SK-N-SH treated with all-trans-retinoic acid at 6 μM for 48 hours (cell line): ENCODE measurements around the gene CXCR1.

Experiments
- ATAC-seq: fragments of 200-7000 bp; cut with Tn5 transposase; 3 replicates; pipeline ENCODE4 v1.9.1; 2020; ENCODE audit warnings: mild to moderate bottlenecking, moderate library complexity
- ARNTL ChIP-seq: fragments of 450-650 bp; formaldehyde crosslinking; IDR thresholded peaks from 2 replicates; pipeline ENCODE4 v1.5.0; 2020; ENCODE audit warnings: low read depth, mild to moderate bottlenecking, moderate library complexity, borderline replicate concordance
- BACH2 ChIP-seq: fragments of 250-450 bp; sonication (Bioruptor Pico); IDR thresholded peaks from 2 replicates; pipeline ENCODE4 v1.9.0; 2021; ENCODE audit warnings: mild to moderate bottlenecking, borderline replicate concordance
- CREB5 ChIP-seq: fragments of 250-450 bp; sonication (Bioruptor Pico); IDR thresholded peaks from 2 replicates; pipeline ENCODE4 v1.5.1; 2020; ENCODE audit warnings: low read depth, mild to moderate bottlenecking, moderate library complexity
- CSDC2 ChIP-seq: fragments of 250-450 bp; sonication (Bioruptor Pico); IDR thresholded peaks from 2 replicates; pipeline ENCODE4 v1.5.0; 2020; ENCODE audit warnings: mild to moderate bottlenecking, moderate library complexity
- CSRNP3 ChIP-seq: fragments of 250-450 bp; sonication (Bioruptor Pico); IDR thresholded peaks from 2 replicates; pipeline ENCODE4 v1.5.1; 2021; ENCODE audit warnings: mild to moderate bottlenecking, moderate library complexity
- ESRRG ChIP-seq: fragments of 250-450 bp; sonication (Bioruptor Pico); IDR thresholded peaks from 2 replicates; pipeline ENCODE4 v1.6.1; 2021; ENCODE audit warnings: mild to moderate bottlenecking
- GLIS3 ChIP-seq: fragments of 250-450 bp; sonication (Bioruptor Pico); IDR thresholded peaks from 2 replicates; pipeline ENCODE4 v1.5.0; 2020; ENCODE audit warnings: mild to moderate bottlenecking, moderate library complexity
- ISL1 ChIP-seq: fragments of 250-450 bp; sonication (Bioruptor Pico); IDR thresholded peaks from 2 replicates; pipeline ENCODE4 v2.1.2; 2022; ENCODE audit warnings: mild to moderate bottlenecking, moderate library complexity
- OSR1 ChIP-seq: fragments of 250-450 bp; sonication (Bioruptor Pico); IDR thresholded peaks from 2 replicates; pipeline ENCODE4 v1.8.0; 2022; ENCODE audit warnings: moderate library complexity, mild to moderate bottlenecking, inconsistent platforms
- PATZ1 ChIP-seq: fragments of 250-450 bp; sonication (Bioruptor Pico); IDR thresholded peaks from 2 replicates; pipeline ENCODE4 v1.8.0; 2020; ENCODE audit warnings: mild to moderate bottlenecking, moderate library complexity, borderline replicate concordance
- POU6F1 ChIP-seq: fragments of 250-450 bp; sonication (Bioruptor Pico); IDR thresholded peaks from 2 replicates; pipeline ENCODE4 v1.8.0; 2021; ENCODE audit warnings: low read depth, mild to moderate bottlenecking, moderate library complexity, borderline replicate concordance
- PPARA ChIP-seq: fragments of 250-450 bp; sonication (Bioruptor Pico); IDR thresholded peaks from 2 replicates; pipeline ENCODE4 v1.5.0; 2020; ENCODE audit warnings: mild to moderate bottlenecking, borderline replicate concordance
- RARB ChIP-seq: fragments of 250-450 bp; sonication (Bioruptor Pico); IDR thresholded peaks from 2 replicates; pipeline ENCODE4 v1.8.0; 2021; ENCODE audit warnings: mild to moderate bottlenecking, moderate library complexity
- SNAI2 ChIP-seq: fragments of 250-450 bp; sonication (Bioruptor Pico); IDR thresholded peaks from 2 replicates; pipeline ENCODE4 v1.5.0; 2020; ENCODE audit warnings: mild to moderate bottlenecking, moderate library complexity
- TCF4 ChIP-seq: fragments of 250-450 bp; sonication (Bioruptor Pico); IDR thresholded peaks from 2 replicates; pipeline ENCODE4 v1.8.0; 2021; ENCODE audit warnings: mild to moderate bottlenecking, moderate library complexity, borderline replicate concordance
- TOX ChIP-seq: fragments of 250-450 bp; sonication (Bioruptor Pico); IDR thresholded peaks from 2 replicates; pipeline ENCODE4 v1.8.0; 2021; ENCODE audit warnings: mild to moderate bottlenecking, moderate library complexity, borderline replicate concordance
- ZC3H10 ChIP-seq: fragments of 250-450 bp; sonication (Bioruptor Pico); IDR thresholded peaks from 2 replicates; pipeline ENCODE4 v1.5.1; 2021; ENCODE audit warnings: mild to moderate bottlenecking, moderate library complexity
- ZFP30 ChIP-seq: fragments of 450-650 bp; formaldehyde crosslinking; IDR thresholded peaks from 2 replicates; pipeline ENCODE4 v1.5.0; 2022; ENCODE audit warnings: mild to moderate bottlenecking, moderate library complexity
- ZNF565 ChIP-seq: fragments of 450-650 bp; formaldehyde crosslinking; conservative IDR thresholded peaks from 2 replicates; pipeline ENCODE4 v1.5.0; 2020; ENCODE audit warnings: low read depth, mild to moderate bottlenecking, moderate library complexity
- ZNF70 ChIP-seq: fragments of 450-650 bp; formaldehyde crosslinking; IDR thresholded peaks from 2 replicates; pipeline ENCODE4 v1.5.0; 2020; ENCODE audit warnings: mild to moderate bottlenecking, moderate library complexity
- ZNF8 ChIP-seq: fragments of 450-650 bp; formaldehyde crosslinking; IDR thresholded peaks from 2 replicates; pipeline ENCODE4 v1.5.0; 2020; ENCODE audit warnings: mild to moderate bottlenecking, moderate library complexity

Gene CXCR1

GRCh38 chr2:218169757-218170546 lies 3.2 kb upstream of the CXCR1 start (continued):
- TF ChIP-seq RARB (CRISPR knock-in tag) = no peak

- TF ChIP-seq ZNF565 (CRISPR knock-in tag) (no peak), TOX (no peak), ZC3H10 (CRISPR knock-in tag) (no peak), ZNF8 (no peak)
- peak; percentile 76 for ATAC-seq
Measured at GRCh38 chr2:218168635-218169462, 2.1 kb upstream of the CXCR1 start.

- no peak for ATAC-seq
- TF ChIP-seq SNAI2 (CRISPR knock-in tag) (no peak), ESRRG (CRISPR knock-in tag) (no peak), ZNF8 (no peak), CREB5 (no peak), BACH2 (CRISPR knock-in tag) (no peak), ZC3H10 (CRISPR knock-in tag) (no peak), CSRNP3 (CRISPR knock-in tag) (no peak), OSR1 (no peak), ZNF70 (CRISPR knock-in tag) (no peak), GLIS3 (no peak), ISL1 (CRISPR knock-in tag) (no peak), TCF4 (CRISPR knock-in tag) (no peak), CSDC2 (no peak), TOX (no peak), ZFP30 (CRISPR knock-in tag) (no peak), POU6F1 (no peak), PPARA (CRISPR knock-in tag) (no peak)
- TF ChIP-seq, all 23 proteins: peak for 0
Measured at GRCh38 chr2:218168016-218168415, 1.3 kb upstream of the CXCR1 start.

- TF ChIP-seq ARNTL (no peak), ISL1 (CRISPR knock-in tag) (no peak), CSRNP3 (CRISPR knock-in tag) (no peak), ZFP30 (CRISPR knock-in tag) (no peak), ZNF565 (CRISPR knock-in tag) (no peak), OSR1 (no peak), ZC3H10 (CRISPR knock-in tag) (no peak), CSDC2 (no peak), TCF4 (CRISPR knock-in tag) (no peak)
- no peak for ATAC-seq
Measured at GRCh38 chr2:218162814-218163213, 3.9 kb downstream of the CXCR1 start.

- ATAC-seq = no peak
- no peak for TF ChIP-seq GLIS3
- TF ChIP-seq ESRRG (CRISPR knock-in tag) = no peak
- TF ChIP-seq OSR1 = no peak
- TF ChIP-seq TOX = no peak
- TF ChIP-seq CREB5 = no peak
- no peak for TF ChIP-seq PATZ1 (CRISPR knock-in tag)
- no peak for TF ChIP-seq POU6F1
Measured at GRCh38 chr2:218161644-218162043, 5.1 kb downstream of the CXCR1 start.
